ENCODE data around the gene RABGAP1L.
"Not testable (repeated sequence)": the region's sequence is repeated elsewhere in the genome, so short reads cannot be mapped to it uniquely, and the experiment has no call there.

Gene RABGAP1L

DNA sequence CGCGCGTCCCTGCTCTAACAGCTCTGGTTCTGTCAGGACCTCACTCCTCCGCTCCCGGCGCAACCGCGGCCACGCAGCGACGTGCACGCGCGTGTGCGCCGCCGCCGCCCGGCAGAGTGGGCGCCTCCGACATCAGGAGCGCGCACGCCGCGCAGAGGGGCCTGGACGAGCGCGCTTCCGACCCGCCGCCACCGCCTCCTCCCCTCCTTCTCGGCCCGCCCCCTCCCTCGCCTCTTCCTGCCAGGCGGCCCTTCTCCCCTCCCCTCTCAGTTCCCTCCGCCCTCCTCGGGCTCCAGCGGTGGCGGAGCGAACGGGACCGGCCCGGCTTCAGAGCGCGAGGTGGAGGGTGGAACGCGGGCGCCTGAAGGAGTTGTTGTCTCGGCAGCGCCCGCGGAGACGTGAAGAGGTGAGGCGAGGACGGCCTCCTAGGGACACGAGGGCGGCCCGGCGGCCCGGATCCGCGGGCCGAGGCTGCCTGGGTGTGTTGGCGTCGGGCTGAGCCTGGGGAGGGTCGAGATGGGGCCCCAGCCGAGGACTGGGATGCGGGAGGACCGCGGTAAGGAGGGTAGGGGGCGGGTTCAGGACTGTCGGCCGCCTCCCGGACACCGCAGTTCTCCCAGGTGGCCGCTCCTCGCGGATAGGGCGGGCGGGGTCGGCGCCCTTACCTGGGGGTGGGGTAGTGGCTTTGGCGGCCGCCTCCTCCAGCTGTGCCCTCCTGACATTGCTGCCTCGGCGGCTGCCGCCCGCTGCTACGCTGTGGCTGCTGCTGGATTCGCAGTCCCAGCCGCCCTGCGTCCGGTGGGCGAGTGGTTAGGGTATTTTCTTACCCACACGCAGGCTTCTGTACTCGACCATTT is at the start of gene RABGAP1L:
TSS of gene RABGAP1L (plus strand) at position 269 of the 857 bp plus-strand sequence.
- Mint-ChIP-seq H3K27me3 (no peaks in the 10 kb centered on the region), H3K36me3 (peaks cover 4% of the 10 kb centered on the region), H3K4me1 (peaks cover 56% of the 10 kb centered on the region), H3K27ac (peak within 1 kb of the TSS; percentile 96), H3K4me3 (peak within 1 kb of the TSS; percentile 89), H3K9me3 (no peaks in the 10 kb centered on the region)
- CTCF ChIA-PET = no interaction called here
- peak; percentile 97 for DNase-seq

DNA sequence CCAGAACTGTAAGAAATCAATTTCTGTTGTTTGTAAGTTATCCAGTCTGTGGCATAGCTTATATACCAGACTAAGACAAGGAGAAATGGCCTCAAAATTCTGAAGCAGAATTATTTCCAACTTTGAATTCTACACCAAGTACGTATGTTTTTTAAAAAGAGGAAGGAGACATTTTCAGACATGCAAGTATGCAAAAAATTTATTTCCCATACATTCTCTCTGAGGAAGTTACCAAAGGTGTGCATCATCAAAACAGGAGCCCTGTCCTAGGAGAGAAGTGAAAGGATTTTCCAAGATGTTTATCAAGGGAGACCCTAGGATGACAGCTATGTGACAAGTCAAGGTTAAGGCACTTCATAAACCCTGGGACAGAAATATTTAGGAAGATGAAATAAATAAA is 49.3 kb upstream of the RABGAP1L start:
- Mint-ChIP-seq H3K27ac (no peak overlapping the region), H3K9me3 (no peaks in the 10 kb centered on the region), H3K4me1 (no peaks in the 10 kb centered on the region), H3K27me3 (peaks cover 4% of the 10 kb centered on the region), H3K4me3 (no peak overlapping the region), H3K36me3 (no peaks in the 10 kb centered on the region)
- no peak for DNase-seq
- CTCF ChIA-PET = no interaction called here

GRCh38 chr1:174112489-174113162 is 46.7 kb upstream of the RABGAP1L start:
- Mint-ChIP-seq H3K27me3 (peaks cover 4% of the 10 kb centered on the region), H3K36me3 (no peaks in the 10 kb centered on the region), H3K4me3 (no peak overlapping the region), H3K9me3 (no peaks in the 10 kb centered on the region), H3K27ac (no peak overlapping the region), H3K4me1 (no peaks in the 10 kb centered on the region)
- CTCF ChIA-PET = no interaction called here
- DNase-seq = no peak

- CTCF ChIA-PET = interaction anchor here (1.5 kb wide), 1 partner anchor 15 kb away, joined by 5 read pairs; no protein-coding TSS in a partner anchor
- peaks cover 4% of the 10 kb centered on the region for H3K27me3 Mint-ChIP-seq
- no peaks in the 10 kb centered on the region for H3K9me3 Mint-ChIP-seq
- no peak for DNase-seq
- no peak overlapping the region for H3K4me3 Mint-ChIP-seq
- H3K36me3 Mint-ChIP-seq = no peaks in the 10 kb centered on the region
- H3K27ac Mint-ChIP-seq = no peak overlapping the region
- H3K4me1 Mint-ChIP-seq = no peaks in the 10 kb centered on the region
Measured at GRCh38 chr1:174114106-174114505, 45.2 kb upstream of the RABGAP1L start.

DNA sequence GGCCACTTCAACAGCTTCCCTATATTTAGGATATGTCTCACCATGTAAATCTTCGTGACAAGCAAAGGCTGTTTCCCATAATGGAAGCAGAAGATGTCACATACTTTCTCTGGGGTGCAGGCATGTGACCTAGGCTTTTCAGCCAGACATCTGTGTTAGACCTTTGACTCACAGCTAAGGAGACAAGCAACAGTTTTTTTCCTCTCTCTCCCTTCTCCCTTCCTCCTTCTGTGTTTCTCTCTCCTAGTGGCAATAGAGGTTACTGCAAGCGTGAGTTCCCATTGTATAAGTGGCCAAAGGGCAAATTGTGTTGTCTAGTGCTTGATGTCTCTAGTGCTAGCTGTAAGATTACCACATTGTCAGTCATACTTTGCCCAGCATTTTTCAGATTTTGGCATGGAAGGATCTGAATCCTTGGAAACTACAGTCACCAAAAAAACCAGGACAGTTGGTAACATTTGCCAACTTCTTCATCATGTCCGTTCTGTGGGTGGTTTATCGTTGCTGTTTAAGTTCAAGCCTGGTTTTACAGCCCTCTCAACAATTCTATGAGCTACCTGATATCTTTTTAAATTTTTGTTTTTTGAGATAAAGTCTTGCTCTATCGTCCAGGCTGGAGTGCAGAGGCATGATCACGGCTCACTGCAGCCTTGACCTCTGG is 44.4 kb upstream of the RABGAP1L start:
- Mint-ChIP-seq H3K4me1 (no peaks in the 10 kb centered on the region), H3K36me3 (no peaks in the 10 kb centered on the region), H3K4me3 (no peak overlapping the region), H3K9me3 (no peaks in the 10 kb centered on the region), H3K27ac (no peak overlapping the region), H3K27me3 (peaks cover 4% of the 10 kb centered on the region)
- CTCF ChIA-PET = interaction anchor here (0.8 to 1.5 kb wide), 2 partner anchors 16 to 72 kb away, joined by 3 to 5 read pairs; no protein-coding TSS in a partner anchor
- peak; percentile 25 for DNase-seq

GRCh38 chr1:174116042-174116441 is 43.3 kb upstream of the RABGAP1L start:
- DNase-seq = no peak
- no peak overlapping the region for H3K27ac Mint-ChIP-seq
- CTCF ChIA-PET = no interaction called here

GRCh38 chr1:174118751-174119150 is 40.6 kb upstream of the RABGAP1L start:
- H3K27ac Mint-ChIP-seq = no peak overlapping the region

More at GRCh38 chr1:174116042-174116441, 43.3 kb upstream of the RABGAP1L start:
- H3K9me3 Mint-ChIP-seq = peaks cover under 1% of the 10 kb centered on the region
- H3K4me1 Mint-ChIP-seq = no peaks in the 10 kb centered on the region
- no peak overlapping the region for H3K4me3 Mint-ChIP-seq
- H3K27me3 Mint-ChIP-seq = peaks cover 4% of the 10 kb centered on the region
- H3K36me3 Mint-ChIP-seq = no peaks in the 10 kb centered on the region

DNA sequence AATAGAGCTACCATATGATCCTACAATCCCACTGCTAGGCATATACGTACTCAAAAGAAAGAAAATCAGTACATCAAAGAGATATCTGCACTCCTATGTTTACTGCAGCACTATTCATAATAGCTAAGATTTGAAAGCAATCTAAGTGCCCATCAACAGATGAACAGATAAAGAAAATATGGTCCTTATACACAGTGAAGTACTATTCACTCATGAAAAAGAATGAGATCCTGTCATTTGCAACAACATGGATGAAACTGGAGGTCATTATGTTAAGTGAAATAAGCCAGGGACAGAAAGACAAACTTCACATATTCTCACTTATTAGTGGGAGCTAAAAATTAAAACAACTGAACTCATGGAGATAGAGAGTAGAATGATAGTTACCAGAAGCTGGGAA is 37.0 kb upstream of the RABGAP1L start:
- CTCF ChIA-PET = not testable (repeated sequence)

More at GRCh38 chr1:174118751-174119150, 40.6 kb upstream of the RABGAP1L start:
- H3K4me1 Mint-ChIP-seq = no peaks in the 10 kb centered on the region
- no peaks in the 10 kb centered on the region for H3K27me3 Mint-ChIP-seq
- H3K36me3 Mint-ChIP-seq = no peaks in the 10 kb centered on the region
- DNase-seq = no peak
- CTCF ChIA-PET = no interaction called here
- H3K9me3 Mint-ChIP-seq = peaks cover 3% of the 10 kb centered on the region
- H3K4me3 Mint-ChIP-seq = no peak overlapping the region

GRCh38 chr1:174123843-174124242 is 35.5 kb upstream of the RABGAP1L start:
- Mint-ChIP-seq H3K9me3 (peaks cover 12% of the 10 kb centered on the region), H3K36me3 (no peaks in the 10 kb centered on the region), H3K4me1 (no peaks in the 10 kb centered on the region), H3K27ac (no peak overlapping the region), H3K27me3 (peaks cover 4% of the 10 kb centered on the region), H3K4me3 (no peak overlapping the region)
- no peak for DNase-seq
- CTCF ChIA-PET = no interaction called here

More for the DNA sequence above, 37.0 kb upstream of the RABGAP1L start:
- H3K4me1 Mint-ChIP-seq, H3K27ac Mint-ChIP-seq, DNase-seq, H3K4me3 Mint-ChIP-seq, H3K36me3 Mint-ChIP-seq, H3K27me3 Mint-ChIP-seq: not testable (repeated sequence)
- peaks cover 12% of the 10 kb centered on the region for H3K9me3 Mint-ChIP-seq

- DNase-seq, H3K4me1 Mint-ChIP-seq, CTCF ChIA-PET, H3K27me3 Mint-ChIP-seq, H3K27ac Mint-ChIP-seq, H3K9me3 Mint-ChIP-seq, H3K36me3 Mint-ChIP-seq, H3K4me3 Mint-ChIP-seq: not testable (repeated sequence)
Measured at GRCh38 chr1:174127176-174127575, 32.1 kb upstream of the RABGAP1L start.

- Mint-ChIP-seq H3K9me3 (no peaks in the 10 kb centered on the region), H3K27me3 (peaks cover 4% of the 10 kb centered on the region), H3K27ac (no peak overlapping the region), H3K4me1 (no peaks in the 10 kb centered on the region), H3K4me3 (no peak overlapping the region), H3K36me3 (no peaks in the 10 kb centered on the region)
- DNase-seq = no peak
- CTCF ChIA-PET = interaction anchor here (0.7 kb wide), 1 partner anchor 1021 kb away, joined by 3 read pairs; no protein-coding TSS in a partner anchor
Measured at GRCh38 chr1:174131032-174131638, 28.2 kb upstream of the RABGAP1L start.

GRCh38 chr1:174134003-174134659 is 25.2 kb upstream of the RABGAP1L start:
- Mint-ChIP-seq H3K4me1 (no peaks in the 10 kb centered on the region), H3K4me3 (no peak overlapping the region), H3K9me3 (no peaks in the 10 kb centered on the region), H3K27ac (no peak overlapping the region), H3K27me3 (no peaks in the 10 kb centered on the region), H3K36me3 (no peaks in the 10 kb centered on the region)
- no peak for DNase-seq
- CTCF ChIA-PET = no interaction called here

DNA sequence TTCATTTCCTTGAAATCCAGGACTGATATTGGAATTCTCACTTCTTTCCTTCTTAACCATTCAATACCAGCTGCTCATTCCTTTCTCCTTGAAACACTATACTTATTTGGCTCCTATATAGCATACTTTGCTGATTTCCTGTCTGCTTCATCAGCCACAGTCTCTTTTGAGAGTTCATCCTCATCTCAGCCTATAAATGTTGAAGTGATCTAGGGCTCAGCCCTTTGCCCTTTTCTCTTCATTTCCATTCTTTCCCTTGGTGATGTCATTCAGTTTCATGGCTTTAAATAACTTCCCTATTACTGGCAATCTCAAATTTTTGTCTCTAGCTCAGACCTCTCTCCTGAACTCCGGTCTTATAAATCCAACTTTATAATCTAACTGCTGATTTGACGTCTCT is 24.1 kb upstream of the RABGAP1L start:
- H3K4me1 Mint-ChIP-seq = no peaks in the 10 kb centered on the region

GRCh38 chr1:174136714-174137113 is 22.6 kb upstream of the RABGAP1L start:
- H3K27me3 Mint-ChIP-seq = peaks cover 3% of the 10 kb centered on the region
- CTCF ChIA-PET = no interaction called here
- no peaks in the 10 kb centered on the region for H3K4me1 Mint-ChIP-seq
- no peak overlapping the region for H3K27ac Mint-ChIP-seq
- DNase-seq = no peak
- no peaks in the 10 kb centered on the region for H3K9me3 Mint-ChIP-seq
- no peaks in the 10 kb centered on the region for H3K36me3 Mint-ChIP-seq
- H3K4me3 Mint-ChIP-seq = no peak overlapping the region

More for the DNA sequence above, 24.1 kb upstream of the RABGAP1L start:
- DNase-seq = no peak
- Mint-ChIP-seq H3K27ac (no peak overlapping the region), H3K4me3 (no peak overlapping the region), H3K27me3 (no peaks in the 10 kb centered on the region), H3K36me3 (no peaks in the 10 kb centered on the region), H3K9me3 (no peaks in the 10 kb centered on the region)
- CTCF ChIA-PET = no interaction called here

All from activated naive CD4-positive, alpha-beta T cell treated with anti-CD3 and anti-CD28 coated beads, Interleukin-2, amount 10 ng/mL, durations not matched to agents 7 days and 5 days (primary cell).